Suprapubic skin (tissue), 4 donors: ENCODE data around the gene CDC42SE2. TPM values are rescaled to one million over a fixed set of nuclear protein-coding genes. Genes with fewer than 3 reads are reported as not detected.
A peak's percentile ranks its signal among the peaks of the same experiment; 100 is the strongest.

ENCODE experiments used
- DNase-seq, 2 donors: peaks; one replicate each; pipeline ENCODE4 v3.0.0-alpha.2; 2019; ENCODE audit warnings: low spot score in 2 of 2
- H3K27ac ChIP-seq: fragments of 200-600 bp; sonication (generic); one replicate; pipeline ENCODE4 v1.5.1; 2019
- H3K27me3 ChIP-seq: fragments of 200-600 bp; sonication (generic); one replicate; pipeline ENCODE4 v1.5.1; 2019
- H3K36me3 ChIP-seq: fragments of 200-600 bp; sonication (generic); one replicate; pipeline ENCODE4 v1.5.1; 2019
- H3K4me1 ChIP-seq: fragments of 200-600 bp; sonication (generic); one replicate; pipeline ENCODE4 v1.5.1; 2019
- H3K4me3 ChIP-seq: fragments of 200-600 bp; sonication (generic); one replicate; pipeline ENCODE4 v1.5.1; 2019; ENCODE audit warnings: mild to moderate bottlenecking
- H3K9me3 ChIP-seq: fragments of 200-600 bp; sonication (generic); one replicate; pipeline ENCODE4 v1.5.1; 2019
- CTCF ChIP-seq, 2 donors: fragments of 200-600 bp in 1 of 2; fragments of 450-650 bp in 1 of 2; sonication (generic) in 1 of 2; IDR thresholded peaks; one replicate each; pipeline ENCODE4 v1.5.1; 2016 to 2019; ENCODE audit warnings: antibody characterized with exemption in 2 of 2, mild to moderate bottlenecking in 1 of 2, moderate library complexity in 1 of 2
- EP300 ChIP-seq: sonication (generic); formaldehyde crosslinking; IDR thresholded peaks from one replicate; pipeline ENCODE4 v1.6.1; 2017; ENCODE audit warnings: antibody characterized with exemption
- POLR2A ChIP-seq, 2 donors: fragments of 450-650 bp; IDR thresholded peaks; one replicate each; pipeline ENCODE4 v1.6.1; 2017; ENCODE audit warnings: antibody characterized with exemption in 2 of 2, mild to moderate bottlenecking in 2 of 2, moderate library complexity in 2 of 2
- POLR2AphosphoS5 ChIP-seq, 3 donors: sonication (generic); formaldehyde crosslinking; IDR thresholded peaks; one replicate each; pipeline ENCODE4 v1.6.1; 2017; ENCODE audit warnings: antibody characterized with exemption in 3 of 3
- WGBS: methylation state at CpG from one replicate; pipeline ENCODE4 v1.1.5; 2018; 5-methylcytosine and 5-hydroxymethylcytosine counted together
- total RNA-seq, 4 donors: library from RNA; depleted of rRNA; stranded (reverse); fragments of >200 nt; gene quantifications; one replicate each; pipeline ENCODE4 v1.1.0, GENCODE V29; 2016

The CDC42SE2 gene
- 10 to 100 TPM; 32.4 to 46.6 (median 36.7) TPM for total RNA-seq

GRCh38 chr5:131263648-131264450 lies at the start of gene CDC42SE2:
Gene CDC42SE2 (plus strand): TSS chr5:131264053. CDS start chr5:131359494, 95,441 bp downstream.
- no CpG with 5 or more reads among the region's 97 CpGs for WGBS
- H3K27ac ChIP-seq = peak within 1 kb of the TSS; percentile 95
- no peak for TF ChIP-seq EP300
- TF ChIP-seq POLR2A (IDR thresholded peaks at IDR 0.05) = peak; percentile 67 to 95
- peak; percentile 20 to 62 (median 21) for TF ChIP-seq POLR2AphosphoS5 (IDR thresholded peaks at IDR 0.05)
- no peak for TF ChIP-seq CTCF (IDR thresholded peaks at IDR 0.05)
- no peaks in the 10 kb centered on the region for H3K27me3 ChIP-seq
- H3K9me3 ChIP-seq = no peaks in the 10 kb centered on the region
- DNase-seq = peak; percentile 86 to 87
- H3K36me3 ChIP-seq = no peaks in the 10 kb centered on the region
- peaks cover 52% of the 10 kb centered on the region for H3K4me1 ChIP-seq
- H3K4me3 ChIP-seq = peak within 1 kb of the TSS; percentile 99

GRCh38 chr5:131214609-131215227 lies 49.1 kb upstream of the CDC42SE2 start:
- TF ChIP-seq POLR2AphosphoS5 (IDR thresholded peaks at IDR 0.05) (no peak), POLR2A (IDR thresholded peaks at IDR 0.05) (no peak), EP300 (no peak), CTCF (IDR thresholded peaks at IDR 0.05) (no peak)
- WGBS = 74% methylated on average over 3 of the region's 3 CpGs
- Histone ChIP-seq H3K27ac (no peak overlapping the region), H3K9me3 (no peaks in the 10 kb centered on the region), H3K27me3 (no peaks in the 10 kb centered on the region), H3K4me3 (no peak overlapping the region), H3K36me3 (no peaks in the 10 kb centered on the region), H3K4me1 (no peaks in the 10 kb centered on the region)
- DNase-seq = no peak

GRCh38 chr5:131217791-131218190 lies 46.1 kb upstream of the CDC42SE2 start:
- Histone ChIP-seq H3K4me1 (peaks cover 7% of the 10 kb centered on the region), H3K9me3 (no peaks in the 10 kb centered on the region), H3K4me3 (no peak overlapping the region), H3K27me3 (no peaks in the 10 kb centered on the region), H3K27ac (no peak overlapping the region), H3K36me3 (no peaks in the 10 kb centered on the region)
- no peak for DNase-seq
- TF ChIP-seq POLR2AphosphoS5 (IDR thresholded peaks at IDR 0.05) = no peak
- TF ChIP-seq CTCF (IDR thresholded peaks at IDR 0.05) = no peak
- TF ChIP-seq POLR2A (IDR thresholded peaks at IDR 0.05) = no peak
- TF ChIP-seq EP300 = no peak
- 97% methylated on average over 4 of the region's 4 CpGs for WGBS

GRCh38 chr5:131218392-131218791 lies 45.5 kb upstream of the CDC42SE2 start:
- 83% methylated on average over 4 of the region's 4 CpGs for WGBS
- Histone ChIP-seq H3K9me3 (no peaks in the 10 kb centered on the region), H3K36me3 (no peaks in the 10 kb centered on the region), H3K4me3 (no peak overlapping the region), H3K27me3 (no peaks in the 10 kb centered on the region), H3K4me1 (peaks cover 7% of the 10 kb centered on the region), H3K27ac (no peak overlapping the region)
- no peak for DNase-seq
- TF ChIP-seq POLR2A (IDR thresholded peaks at IDR 0.05) (no peak), CTCF (IDR thresholded peaks at IDR 0.05) (no peak), POLR2AphosphoS5 (IDR thresholded peaks at IDR 0.05) (no peak), EP300 (no peak)

GRCh38 chr5:131220566-131220965 lies 43.3 kb upstream of the CDC42SE2 start:
- Histone ChIP-seq H3K36me3 (no peaks in the 10 kb centered on the region), H3K4me3 (no peak overlapping the region), H3K9me3 (no peaks in the 10 kb centered on the region), H3K4me1 (peaks cover 7% of the 10 kb centered on the region), H3K27me3 (no peaks in the 10 kb centered on the region), H3K27ac (no peak overlapping the region)
- no peak for DNase-seq
- no peak for TF ChIP-seq POLR2AphosphoS5 (IDR thresholded peaks at IDR 0.05)
- no peak for TF ChIP-seq CTCF (IDR thresholded peaks at IDR 0.05)
- TF ChIP-seq EP300 = no peak
- no peak for TF ChIP-seq POLR2A (IDR thresholded peaks at IDR 0.05)
- WGBS = 89% methylated on average over 7 of the region's 7 CpGs
